ENCODE measurements around the gene PCDHGA1. TPM values are rescaled to one million over a fixed set of nuclear protein-coding genes. Genes with fewer than 3 reads are reported as not detected.

The PCDHGA1 gene
- total RNA-seq, 1 experiment from 2014 or later: 0.63 TPM

- peaks cover 33 to 52% (median 50%) of the 10 kb centered on the region in 3 experiments for H3K36me3 Mint-ChIP-seq (ENCODE audit: insufficient read depth in 1 of 3, low read depth in 3 of 3)
- peaks cover 34% of the 10 kb centered on the region for H3K9me3 ChIP-seq (ENCODE audit: control insufficient read depth, low read depth, low read length)
- no CpG with 5 or more reads among the region's 14 CpGs for WGBS (ENCODE audit: extremely low coverage, insufficient read length, low lambda C conversion rate)
These were observed 44.3 kb downstream of the PCDHGA1 start for GRCh38 chr5:141374627-141375026.

More at GRCh38 chr5:141374627-141375026, 44.3 kb downstream of the PCDHGA1 start:
- no peaks in the 10 kb centered on the region for H3K4me1 ChIP-seq (ENCODE audit: insufficient read depth, low read length)
- no peak overlapping the region for H3K4ac ChIP-seq (ENCODE audit: low read depth, low read length)
- no peaks in the 10 kb centered on the region for H4K20me1 ChIP-seq (ENCODE audit: control insufficient read depth, insufficient read depth, insufficient read length)
- no peak overlapping the region for H4K5ac ChIP-seq (ENCODE audit: insufficient read length, low read depth, low read length)
- no peak overlapping the region for H2BK15ac ChIP-seq (ENCODE audit: low read depth, low read length)
- no peak overlapping the region for H3K27ac ChIP-seq (ENCODE audit: insufficient read length, low read depth, low read length)
- no peaks in the 10 kb centered on the region for H3K27me3 ChIP-seq (ENCODE audit: insufficient read depth, low read length)
- H3K4me2 ChIP-seq (ENCODE audit: insufficient read depth, insufficient read length, low read length): no peak overlapping the region
- no peak overlapping the region for H3K14ac ChIP-seq (ENCODE audit: insufficient read depth, low read length)
- Mint-ChIP-seq H3K4me1 (no peaks in the 10 kb centered on the region), H3K27ac (no peak overlapping the region), H3K9me3 (peaks cover 60 to 69% of the 10 kb centered on the region in 2 experiments), H3K27me3 (ENCODE audit: low read depth) (peaks cover 9% of the 10 kb centered on the region), H3K4me3 (no peak overlapping the region)
- DNase-seq: no peak
- H2BK20ac ChIP-seq (ENCODE audit: low read depth, low read length, poor library complexity, severe bottlenecking): no peak overlapping the region
- H3K23ac ChIP-seq (ENCODE audit: insufficient read length, low read depth, low read length): no peak overlapping the region
- no peak overlapping the region for H2AK5ac ChIP-seq (ENCODE audit: insufficient read length, low read length)
- no peak overlapping the region for H2BK5ac ChIP-seq (ENCODE audit: insufficient read length, low read length)
- H3K79me1 ChIP-seq (ENCODE audit: insufficient read depth, low read depth, low read length, poor library complexity, severe bottlenecking): no peaks in the 10 kb centered on the region
- no peak overlapping the region for H3T11ph ChIP-seq (ENCODE audit: low read length)
- H3K18ac ChIP-seq (ENCODE audit: insufficient read length, low read depth, low read length): no peak overlapping the region
- H3K56ac ChIP-seq (ENCODE audit: insufficient read length, low read depth, low read length): no peak overlapping the region
- TF ChIP-seq CTCF (conservative IDR thresholded peaks at IDR 0.05): no peak
- no peaks in the 10 kb centered on the region for H3K79me2 ChIP-seq (ENCODE audit: insufficient read depth, low read length)
- H3K9ac ChIP-seq (ENCODE audit: extremely low read depth, insufficient read length, low read length): no peak overlapping the region
- no peak overlapping the region for H2BK120ac ChIP-seq (ENCODE audit: low read depth, low read length, poor library complexity, severe bottlenecking)
- no peak overlapping the region for H4K8ac ChIP-seq (replicated peaks; ENCODE audit: insufficient read length, low read depth, low read length)
- H2BK12ac ChIP-seq (ENCODE audit: insufficient read length, low read depth, low read length): no peak overlapping the region
- H4K91ac ChIP-seq (ENCODE audit: insufficient read length, low read depth, low read length): no peak overlapping the region
- H2AFZ ChIP-seq (ENCODE audit: low read length): no peak overlapping the region
- no peaks in the 10 kb centered on the region for H3K23me2 ChIP-seq (ENCODE audit: insufficient read length, low read depth, low read length, poor library complexity, severe bottlenecking)
